EH (cell line): ENCODE results near the gene ZNF513.

Experiments used
- DNase-seq: peaks from one replicate; pipeline ENCODE4 v3.0.0-alpha.2; 2015; ENCODE audit warnings: low read depth

Gene ZNF513

DNA sequence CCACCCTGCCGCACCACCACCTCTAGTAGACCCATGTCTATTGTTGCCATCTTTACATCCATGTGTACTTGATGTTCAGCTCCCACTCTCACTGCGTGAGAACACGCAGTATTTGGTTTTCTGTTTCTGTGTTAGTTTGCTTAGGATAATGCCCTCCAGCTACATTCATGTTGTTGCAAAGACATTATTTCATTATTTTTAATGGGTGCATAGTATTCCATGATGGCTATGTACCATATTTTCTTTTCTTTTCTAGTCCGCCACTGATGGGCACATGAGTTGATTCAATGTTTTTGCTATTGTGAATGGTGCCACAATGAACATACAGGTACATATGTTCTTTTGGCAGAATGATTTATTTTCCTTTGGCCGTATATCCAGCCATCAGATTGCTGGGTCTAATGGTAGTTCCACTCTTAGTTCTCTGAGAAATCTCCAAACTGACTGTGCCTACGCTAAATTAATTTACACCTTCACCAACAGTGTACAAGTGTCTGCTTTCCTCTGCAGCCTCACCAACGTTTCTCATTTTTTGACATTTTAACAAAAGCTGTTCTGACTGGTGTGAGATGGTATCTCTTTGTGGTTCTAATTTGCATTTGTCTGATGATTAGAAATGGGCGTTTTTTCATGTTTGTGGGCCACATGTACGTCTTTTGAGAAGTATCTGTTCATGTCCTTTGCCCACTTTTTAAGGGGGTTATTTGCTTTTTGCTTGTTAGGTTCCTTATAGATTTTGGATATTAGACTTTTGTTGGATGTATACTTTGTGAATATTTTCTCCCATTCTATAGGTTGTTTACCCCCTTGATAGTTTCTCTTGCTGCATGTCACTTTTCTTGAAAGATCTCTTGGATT is 10.5 kb upstream of the ZNF513 start:
- DNase-seq = no peak

DNA sequence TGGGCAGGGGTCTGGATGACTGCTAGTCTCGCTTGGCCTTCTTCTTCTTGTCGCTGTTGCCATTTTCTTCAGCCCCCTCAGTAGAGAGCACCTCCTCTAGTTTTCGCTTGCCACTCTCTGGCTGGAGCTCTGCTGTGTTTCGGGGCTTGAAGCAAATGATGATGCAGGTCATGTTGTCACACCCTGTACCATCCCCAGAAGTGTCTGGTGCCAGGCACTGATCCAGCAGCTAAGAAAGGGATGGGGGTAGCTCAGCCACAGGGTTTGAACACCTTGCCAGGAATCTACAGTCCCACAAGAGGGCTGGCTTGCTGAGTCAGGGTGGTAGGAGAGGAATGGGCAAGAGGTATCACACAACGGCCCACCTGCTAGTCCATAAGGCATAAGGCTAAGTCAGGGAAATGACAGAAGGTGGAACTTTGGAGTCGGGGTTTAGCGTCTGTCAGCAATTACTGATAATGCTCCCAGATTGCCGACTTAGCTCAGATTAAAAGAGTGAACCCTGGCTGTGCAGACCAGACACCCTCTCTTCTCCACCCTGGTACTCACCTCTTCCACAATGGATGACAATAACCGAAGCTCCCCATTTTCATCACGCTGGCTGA is 1.1 kb upstream of the ZNF513 start:
- DNase-seq = no peak

DNA sequence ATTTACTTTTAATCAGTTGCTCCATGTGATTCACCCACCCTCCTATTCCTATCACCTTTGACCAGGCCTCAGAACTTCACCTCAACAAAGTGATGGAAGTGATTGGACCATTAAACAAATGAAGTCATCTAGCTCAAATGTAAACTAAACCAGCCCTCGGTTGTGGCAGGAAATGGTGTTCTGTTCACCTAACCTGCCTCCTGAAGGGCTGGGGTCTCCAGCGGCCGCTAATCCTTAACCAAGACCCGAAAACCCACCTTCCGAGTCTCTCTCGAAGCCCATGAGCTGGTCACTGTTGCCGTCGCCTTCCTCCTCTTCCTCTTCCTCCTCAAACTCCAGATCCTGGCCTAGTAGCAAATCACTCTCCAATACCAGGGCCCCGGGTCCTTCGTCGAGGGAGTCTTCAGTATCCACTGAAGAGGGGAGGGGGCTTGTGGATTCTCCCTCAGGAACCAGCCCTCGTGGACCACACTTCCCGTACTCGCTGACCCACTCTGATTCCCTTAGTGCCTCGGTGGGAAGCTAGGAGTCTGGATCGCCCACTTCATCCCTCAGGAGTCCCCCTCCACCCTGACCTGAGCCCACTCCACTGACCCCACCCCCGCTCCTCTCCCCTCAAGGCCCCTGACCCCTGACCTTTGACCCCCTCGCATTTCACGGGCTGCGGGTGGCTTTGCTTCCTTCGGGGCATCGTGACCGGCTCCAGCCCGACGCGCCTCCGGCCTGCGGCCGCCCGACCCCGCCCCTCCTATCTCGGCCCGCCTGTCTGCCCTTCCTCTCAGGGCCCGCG is 503 bp downstream of the ZNF513 start:
- peak; percentile 52 for DNase-seq

DNA sequence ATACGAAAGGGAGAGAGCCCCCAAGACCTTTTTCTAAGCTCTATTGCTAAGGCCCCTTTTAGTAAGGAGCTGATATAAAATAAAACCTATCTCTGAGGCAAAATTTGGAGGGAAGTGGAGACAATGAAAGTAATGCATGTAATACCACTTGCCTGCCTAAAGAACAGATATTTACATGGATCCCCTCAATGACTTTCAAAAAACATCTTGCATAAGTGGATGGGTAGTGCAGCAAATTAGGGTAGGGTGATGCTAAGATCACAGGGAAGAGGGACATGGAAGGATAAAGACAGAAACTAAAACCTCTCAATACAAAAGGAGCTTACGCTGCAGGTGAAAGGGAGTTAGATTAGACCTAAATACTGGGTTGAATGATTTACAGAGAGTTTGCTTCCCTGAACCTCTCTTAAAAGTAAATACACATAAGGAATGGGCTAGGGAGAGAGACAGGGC is 1.1 kb downstream of the ZNF513 start:
- DNase-seq = no peak

DNA sequence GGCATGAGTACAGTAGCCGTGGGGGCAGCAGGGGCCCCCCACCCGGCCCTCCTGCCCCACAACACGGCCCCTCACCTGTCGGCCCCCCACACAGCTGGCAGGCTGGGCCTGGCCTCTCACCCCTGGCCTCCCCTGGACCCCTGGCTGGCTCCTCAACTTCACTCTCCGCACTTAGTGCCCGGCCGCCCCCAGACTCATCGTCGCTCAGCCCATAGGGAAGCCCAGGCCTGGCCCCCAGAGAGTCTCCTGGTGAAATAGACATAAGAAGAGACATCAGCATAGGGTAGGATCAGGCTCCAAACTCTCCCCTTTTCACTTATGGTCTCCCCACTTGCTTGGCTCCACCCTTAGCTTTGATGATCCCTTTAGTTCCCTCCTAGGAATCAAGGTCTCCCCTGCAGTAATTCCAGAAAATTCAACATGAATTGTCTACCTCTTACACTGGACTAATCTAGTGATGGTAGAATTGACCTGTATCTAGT is 1.7 kb downstream of the ZNF513 start:
- no peak for DNase-seq

DNA sequence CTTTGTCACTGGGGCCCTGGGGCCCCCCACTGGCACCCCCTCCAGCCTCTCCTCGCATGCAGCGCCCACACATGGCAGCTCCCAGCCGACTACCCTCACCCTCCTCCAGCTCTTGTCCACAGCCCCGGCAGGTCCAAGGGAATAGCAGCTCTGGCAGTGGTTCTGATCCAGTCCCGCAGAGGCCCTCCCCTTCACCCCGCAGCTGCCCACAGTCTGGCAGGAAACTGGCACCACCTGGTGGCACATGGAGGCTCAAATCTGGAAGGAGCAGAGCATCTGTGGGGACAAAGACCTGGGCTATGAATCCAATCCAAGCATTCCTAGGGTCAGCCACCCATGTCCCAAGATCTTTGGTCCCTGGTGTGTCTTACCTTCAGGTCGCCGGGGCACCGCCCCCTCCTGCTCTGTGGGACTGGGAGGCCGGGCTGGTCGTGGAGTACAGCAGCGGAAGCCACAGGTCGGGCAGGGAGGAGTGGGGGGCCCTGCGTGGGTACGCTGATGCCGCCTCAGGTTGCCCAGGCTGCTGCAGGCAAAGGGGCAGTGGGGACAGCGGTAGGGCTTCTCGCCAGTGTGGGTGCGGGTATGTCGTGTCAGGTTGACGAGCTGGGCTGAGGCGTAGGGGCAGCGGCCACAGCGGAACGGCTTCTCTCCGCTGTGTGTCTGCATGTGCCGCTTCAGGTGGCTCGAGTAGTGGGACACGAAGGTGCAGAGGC is 2.3 kb downstream of the ZNF513 start:
- peak; percentile 28 for DNase-seq

DNA sequence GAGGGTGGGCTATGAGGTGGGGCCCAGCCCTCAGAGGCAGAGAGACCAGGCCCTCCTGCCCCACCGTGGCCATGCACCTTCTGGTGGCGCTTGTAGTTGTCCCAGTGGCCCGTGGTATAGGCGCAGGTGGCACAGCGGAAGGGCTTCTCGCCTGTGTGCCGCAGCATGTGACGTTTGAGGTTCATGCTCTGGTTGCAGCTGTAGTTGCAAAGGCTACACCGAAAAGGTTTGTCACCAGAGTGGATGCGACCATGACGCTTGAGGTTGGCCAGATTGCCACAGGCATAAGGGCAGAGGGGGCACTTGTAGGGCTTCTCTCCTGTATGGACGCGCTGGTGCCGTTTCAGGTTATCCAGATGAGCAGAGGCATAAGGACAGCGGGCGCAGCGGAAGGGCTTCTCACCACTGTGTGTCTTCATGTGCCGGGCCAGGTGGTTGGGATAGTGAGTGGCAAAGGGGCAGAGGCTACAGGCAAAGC is 2.9 kb downstream of the ZNF513 start:
- no peak for DNase-seq

DNA sequence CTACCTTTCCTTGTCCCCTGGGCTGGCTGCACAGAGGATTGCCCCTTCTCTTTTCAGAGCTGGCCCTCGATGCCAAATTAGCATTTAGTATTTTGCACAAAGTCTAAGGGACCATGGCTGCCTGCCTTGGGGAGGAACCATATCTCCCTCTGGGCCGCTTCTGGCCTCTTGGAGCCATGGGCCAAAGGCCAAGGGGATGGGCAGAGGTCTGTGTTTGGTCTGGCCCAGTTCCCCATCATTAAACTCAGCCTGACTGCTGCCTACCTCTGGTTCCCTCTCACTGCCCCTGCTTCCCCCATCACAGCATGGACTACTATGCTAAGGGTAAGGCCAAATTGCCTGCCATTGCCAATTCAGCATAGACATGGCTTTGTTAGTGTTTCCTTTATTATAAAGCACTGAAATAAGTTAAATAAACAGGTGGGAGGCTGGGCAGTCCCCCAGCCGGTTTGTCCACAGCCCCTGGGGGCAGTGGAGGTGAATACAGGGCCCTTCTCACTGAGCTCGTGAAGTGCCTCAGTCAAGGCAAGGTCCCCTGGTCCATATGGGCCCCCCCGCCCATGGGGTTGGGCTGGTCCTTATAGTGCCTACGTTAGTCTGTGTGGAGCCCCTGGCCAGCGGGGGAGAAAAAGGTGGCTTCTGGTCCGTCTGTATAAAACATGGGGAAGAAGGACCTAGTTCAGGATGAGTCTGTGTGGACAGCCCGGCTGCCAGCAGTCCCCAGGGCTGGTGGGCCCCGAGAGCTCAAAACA is 3.5 kb downstream of the ZNF513 start:
- DNase-seq = no peak

DNA sequence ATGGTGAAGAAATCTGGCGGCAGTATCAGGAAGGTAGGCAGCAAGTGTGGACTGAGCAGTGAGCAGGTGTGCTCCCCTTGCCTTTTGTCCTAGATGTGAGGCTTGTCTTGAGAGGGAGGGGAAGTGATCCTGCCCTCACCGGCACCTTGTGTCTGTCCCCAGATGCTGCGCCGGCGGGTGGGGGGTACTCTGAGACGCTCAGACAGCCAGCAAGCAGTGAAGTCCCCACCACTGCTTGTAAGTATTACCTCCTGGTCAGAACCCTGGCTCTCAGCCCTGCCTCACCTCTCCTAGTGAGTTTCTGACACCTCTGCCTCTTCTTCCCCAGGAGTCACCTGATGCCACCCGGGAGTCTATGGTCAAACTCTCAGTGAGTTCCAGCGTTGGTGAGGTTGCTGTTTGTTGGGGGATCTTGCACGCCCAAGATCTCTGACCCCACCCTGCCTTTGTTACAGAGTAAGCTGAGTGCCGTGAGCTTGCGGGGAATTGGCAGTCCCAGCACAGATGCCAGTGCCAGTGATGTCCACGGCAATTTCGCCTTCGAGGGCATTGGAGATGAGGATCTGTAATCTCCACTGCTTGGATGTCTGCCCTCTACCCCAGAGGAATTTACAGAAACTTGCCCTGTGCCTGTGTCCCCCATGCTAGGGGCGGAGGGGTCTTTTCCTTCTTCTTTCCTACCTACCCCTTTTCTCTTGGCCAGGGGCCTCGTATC is 4.2 kb downstream of the ZNF513 start:
- no peak for DNase-seq

DNA sequence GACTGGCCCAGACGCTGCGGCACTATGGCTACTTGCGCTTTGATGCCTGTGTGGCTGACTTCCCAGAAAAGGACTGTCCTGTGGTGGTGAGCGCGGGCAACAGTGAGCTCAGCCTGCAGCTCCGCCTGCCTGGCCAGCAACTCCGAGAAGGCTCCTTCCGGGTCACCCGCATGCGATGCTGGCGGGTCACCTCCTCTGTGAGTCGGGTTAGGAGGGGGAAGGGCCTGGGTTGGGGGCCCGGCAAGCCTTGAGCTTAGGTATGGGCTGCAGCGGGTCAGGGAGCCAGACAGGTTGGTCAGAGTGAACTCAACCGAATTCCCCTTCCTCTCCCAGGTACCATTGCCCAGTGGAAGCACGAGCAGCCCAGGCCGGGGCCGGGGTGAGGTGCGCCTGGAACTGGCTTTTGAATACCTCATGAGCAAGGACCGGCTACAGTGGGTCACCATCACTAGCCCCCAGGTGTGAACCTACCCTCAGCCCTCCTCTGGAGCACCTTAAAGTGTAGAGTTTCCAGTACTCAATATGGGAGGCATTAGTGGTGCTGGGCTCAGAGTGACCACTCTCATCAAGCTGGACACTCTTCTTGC is 4.9 kb downstream of the ZNF513 start:
- no peak for DNase-seq

DNA sequence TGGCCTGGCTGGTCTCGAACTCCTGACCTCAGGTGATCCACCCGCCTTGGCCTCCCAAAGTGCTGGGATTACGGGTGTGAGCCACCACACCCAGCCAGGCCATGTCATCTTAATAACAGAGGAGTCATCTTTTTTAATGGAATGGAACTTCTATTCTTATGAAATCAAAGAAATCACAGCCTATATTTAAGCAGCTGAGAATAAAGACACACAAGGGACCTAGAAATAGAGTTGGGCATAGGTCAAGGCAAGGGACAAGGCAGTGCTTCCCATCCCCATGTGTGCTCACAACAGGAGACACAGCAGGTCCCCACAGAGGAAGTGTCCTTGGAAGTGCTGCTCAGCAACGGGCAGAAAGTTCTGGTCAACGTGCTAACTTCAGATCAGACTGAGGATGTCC is 7.0 kb downstream of the ZNF513 start:
- DNase-seq = no peak

DNA sequence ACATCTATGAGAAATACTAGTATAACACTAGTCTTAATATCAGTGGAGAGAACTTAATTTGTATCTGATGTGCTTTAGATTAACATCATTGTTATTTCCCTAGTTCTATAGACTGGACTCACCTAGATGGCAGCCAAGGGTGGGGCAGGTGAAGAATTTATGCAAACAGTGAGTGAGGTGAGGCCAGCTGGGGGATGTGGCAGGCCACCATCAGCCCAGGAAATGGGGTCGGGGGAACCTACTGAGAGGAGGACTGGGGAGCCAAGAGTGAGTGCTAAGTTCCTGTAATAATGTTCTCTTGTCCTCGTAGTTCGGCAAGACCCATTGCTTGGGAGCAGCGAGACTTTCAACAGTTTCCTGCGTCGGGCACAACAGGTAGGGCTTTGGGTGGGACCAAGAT is 7.6 kb downstream of the ZNF513 start:
- DNase-seq = no peak

DNA sequence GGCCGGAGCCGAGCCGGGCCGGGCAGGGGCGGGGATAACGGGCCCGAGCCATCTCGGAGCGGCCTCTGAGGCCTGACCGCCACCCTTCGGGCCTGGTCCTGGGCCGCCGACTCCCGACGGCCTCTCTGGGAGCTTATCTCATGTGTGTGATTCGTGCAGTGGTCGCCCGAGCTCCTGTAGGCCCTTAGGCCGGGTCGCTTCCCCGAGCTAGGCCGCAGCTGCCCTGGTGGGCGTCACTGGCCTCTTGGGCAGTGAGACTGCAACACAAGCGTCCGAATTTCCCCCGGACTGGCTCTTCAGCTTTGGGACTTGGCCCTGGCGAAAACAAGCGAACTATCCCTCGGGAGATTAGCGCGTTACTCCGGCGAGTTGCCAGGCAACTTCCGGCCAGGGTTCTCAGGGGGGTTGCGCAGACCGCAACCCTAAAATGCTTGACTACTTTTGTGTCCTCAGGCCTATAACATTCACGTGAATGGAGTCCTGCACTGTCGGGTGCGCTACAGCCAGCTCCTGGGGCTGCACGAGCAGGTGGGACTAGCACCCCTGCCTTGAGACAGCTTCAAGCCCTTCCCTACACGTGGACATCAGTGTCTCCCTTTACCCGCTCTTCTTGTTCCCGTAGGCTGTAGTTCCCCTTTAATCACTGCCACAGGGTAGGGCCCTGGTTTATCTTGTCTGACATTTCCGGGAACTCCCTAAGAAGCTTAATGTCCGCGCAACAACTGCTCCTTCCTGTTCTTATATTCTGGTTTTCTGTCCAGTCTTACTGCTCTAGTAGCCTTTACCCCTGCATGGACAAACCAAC is 9.5 kb downstream of the ZNF513 start:
- DNase-seq = peak; percentile 57

DNA sequence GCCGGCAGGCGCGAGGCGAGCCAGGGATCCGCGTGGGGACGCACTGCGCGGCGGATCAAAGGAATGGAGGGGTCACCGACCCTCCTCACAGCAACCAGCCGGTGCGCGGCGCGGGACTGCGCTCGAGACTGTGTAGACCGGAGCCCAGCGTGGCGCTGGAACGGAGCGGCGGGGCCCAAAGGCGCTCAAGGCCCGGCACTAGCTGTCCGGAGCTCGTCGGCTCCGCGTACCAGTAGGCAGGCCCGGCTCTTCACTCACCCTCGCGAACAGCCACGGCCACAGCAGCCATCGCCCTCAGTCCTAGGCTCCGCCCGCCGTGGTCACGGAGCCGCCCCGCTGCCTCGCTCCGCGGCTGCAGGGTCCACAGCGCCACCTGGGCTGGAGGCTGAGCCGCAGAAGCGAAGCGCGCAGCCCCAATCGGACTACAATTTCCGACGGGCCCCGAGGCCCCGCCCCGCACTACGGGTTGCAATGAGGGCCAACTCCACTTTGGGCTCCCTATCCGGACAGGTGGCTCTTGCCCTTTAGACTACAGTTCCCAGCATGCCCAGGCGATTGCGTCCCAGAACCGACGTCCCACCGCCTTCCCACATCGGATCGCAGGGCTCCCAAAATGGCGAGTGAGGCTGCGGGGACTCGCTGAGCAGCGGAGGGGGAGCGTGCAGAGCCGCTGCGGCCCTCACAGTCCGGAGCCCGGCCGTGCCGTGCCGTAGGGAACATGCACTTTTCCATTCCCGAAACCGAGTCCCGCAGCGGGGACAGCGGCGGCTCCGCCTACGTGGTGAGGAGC is 10.3 kb downstream of the ZNF513 start, which contains the start of the genes EIF2B4 and SNX17:
EIF2B4 (minus strand) TSS at position 313 of the 790 bp plus-strand sequence; CDS start at position 289, 24 bp downstream.
SNX17 (plus strand) TSS at position 591 of the 790 bp plus-strand sequence; CDS start at position 719, 128 bp downstream.
- DNase-seq = peak; percentile 99

DNA sequence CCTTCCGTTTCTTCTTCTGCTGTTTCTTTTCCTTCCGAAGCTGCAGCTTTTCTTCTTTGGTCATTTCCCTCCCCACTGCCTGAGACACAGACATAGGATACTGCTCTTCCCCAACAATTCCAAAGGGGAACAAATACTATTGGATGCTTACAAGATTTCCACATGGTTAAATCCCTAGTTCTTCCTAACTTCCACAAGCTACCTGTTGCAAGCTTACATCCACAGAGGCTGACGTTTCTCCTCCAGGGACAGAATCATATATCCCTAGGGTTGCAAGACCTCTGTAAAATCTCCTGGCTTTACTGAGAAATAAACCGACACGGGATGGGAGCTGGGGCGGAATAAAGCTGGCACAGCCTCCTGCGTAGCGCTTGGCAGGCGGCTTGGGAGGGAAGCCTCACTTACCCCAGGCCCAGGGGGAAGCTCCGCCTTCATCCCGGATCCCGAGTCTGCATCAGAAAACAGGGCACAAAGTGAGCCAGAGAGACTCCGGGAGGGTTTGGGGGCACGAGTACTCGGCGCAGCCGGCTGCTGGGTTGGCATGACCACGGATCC is 11.0 kb downstream of the ZNF513 start:
- DNase-seq = peak; percentile 71

DNA sequence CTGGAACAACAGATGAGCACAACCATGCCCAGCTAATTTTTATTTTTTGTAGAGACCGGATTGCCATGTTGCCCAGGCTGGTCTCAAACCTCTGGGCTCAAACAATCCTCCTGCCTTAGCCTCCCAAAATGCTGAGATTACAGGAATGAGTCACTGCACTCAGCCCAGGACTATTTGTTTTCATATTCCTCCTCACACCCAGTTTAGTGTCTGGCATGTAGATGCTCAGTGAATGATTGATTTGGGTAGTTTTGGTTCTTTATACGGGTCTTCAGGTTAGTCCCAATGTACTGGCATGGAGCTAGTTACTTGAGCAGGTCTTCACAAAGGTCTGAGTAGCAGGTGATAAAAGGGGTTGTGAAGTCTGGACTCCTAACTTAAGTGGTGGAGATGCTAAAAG is 16.6 kb downstream of the ZNF513 start:
- no peak for DNase-seq

DNA sequence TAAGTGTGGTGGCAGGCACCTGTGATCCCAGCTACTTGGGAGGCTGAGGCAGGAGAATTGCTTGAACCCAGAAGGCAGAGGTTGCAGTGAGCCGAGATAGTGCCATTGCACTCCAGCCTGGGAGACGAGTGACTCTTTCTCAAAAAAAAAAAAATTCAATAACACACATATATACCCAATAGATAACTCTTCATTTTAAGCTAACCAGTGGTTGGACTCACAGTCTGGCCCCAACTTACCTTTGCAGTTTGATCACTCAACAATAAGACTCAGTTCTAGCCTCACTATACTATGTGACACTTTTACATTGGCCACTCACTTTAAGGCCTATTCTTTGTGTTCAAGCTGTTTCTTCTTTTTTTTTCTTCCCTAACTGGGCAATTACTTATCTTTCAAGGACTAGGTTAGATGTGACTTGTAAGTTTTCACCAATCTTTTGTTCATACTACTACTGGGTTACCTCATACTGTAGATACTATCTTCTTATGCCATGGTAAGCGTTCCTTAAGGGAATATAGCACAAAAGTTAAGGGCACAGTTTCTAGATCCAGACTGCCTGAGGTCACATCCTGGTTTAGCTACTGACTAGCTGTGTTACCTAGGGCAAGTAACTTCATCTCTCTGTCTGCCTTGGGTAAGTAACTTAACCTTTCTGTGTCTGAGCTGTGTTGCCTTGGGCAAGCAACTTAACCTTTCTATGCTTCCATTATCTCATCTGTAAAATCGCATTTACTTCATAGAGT is 17.7 kb downstream of the ZNF513 start:
- DNase-seq = no peak
